SU-DHL-6 (cell line): Measurements from ENCODE around the gene LRRC1.

ENCODE experiments used
- EZH2phosphoT487 ChIP-seq: fragments of 200-600 bp; sonication (generic), shearing (Covaris generic); conservative IDR thresholded peaks from 2 replicates; pipeline ENCODE4 v1.6.1; 2018; ENCODE audit warnings: mild to moderate bottlenecking, antibody characterized with exemption, low read length, moderate library complexity, mixed read lengths
- TF ChIP-seq, protein P1 (sequence below): fragments of 200-600 bp; sonication (generic); IDR thresholded peaks from one replicate; pipeline ENCODE4 v1.5.1; 2017; ENCODE audit warnings: antibody characterized with exemption, mild to moderate bottlenecking, low read length, moderate library complexity; ENCODE audit not compliant: insufficient read depth, poor library complexity, severe bottlenecking

DNA sequence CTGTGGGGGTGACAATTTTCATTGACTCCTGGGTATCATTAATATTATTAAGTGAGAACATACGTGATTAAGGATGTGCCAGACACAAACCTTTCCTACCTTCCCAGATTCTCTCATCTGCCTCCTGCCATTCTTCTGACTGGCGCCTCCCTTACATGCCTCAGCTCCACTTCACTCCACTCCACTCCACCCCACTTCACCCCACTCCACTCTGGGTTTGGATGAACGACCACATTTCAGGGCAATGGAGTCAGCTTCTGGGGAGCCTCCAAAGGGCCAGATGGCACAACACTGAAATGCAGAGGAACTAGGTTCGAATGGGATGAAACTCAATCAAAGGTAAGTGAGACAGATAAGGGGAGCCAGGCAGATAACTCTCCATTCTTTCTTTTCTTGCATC, 40.5 kb upstream of the LRRC1 start:
- TF ChIP-seq, protein P1, sequence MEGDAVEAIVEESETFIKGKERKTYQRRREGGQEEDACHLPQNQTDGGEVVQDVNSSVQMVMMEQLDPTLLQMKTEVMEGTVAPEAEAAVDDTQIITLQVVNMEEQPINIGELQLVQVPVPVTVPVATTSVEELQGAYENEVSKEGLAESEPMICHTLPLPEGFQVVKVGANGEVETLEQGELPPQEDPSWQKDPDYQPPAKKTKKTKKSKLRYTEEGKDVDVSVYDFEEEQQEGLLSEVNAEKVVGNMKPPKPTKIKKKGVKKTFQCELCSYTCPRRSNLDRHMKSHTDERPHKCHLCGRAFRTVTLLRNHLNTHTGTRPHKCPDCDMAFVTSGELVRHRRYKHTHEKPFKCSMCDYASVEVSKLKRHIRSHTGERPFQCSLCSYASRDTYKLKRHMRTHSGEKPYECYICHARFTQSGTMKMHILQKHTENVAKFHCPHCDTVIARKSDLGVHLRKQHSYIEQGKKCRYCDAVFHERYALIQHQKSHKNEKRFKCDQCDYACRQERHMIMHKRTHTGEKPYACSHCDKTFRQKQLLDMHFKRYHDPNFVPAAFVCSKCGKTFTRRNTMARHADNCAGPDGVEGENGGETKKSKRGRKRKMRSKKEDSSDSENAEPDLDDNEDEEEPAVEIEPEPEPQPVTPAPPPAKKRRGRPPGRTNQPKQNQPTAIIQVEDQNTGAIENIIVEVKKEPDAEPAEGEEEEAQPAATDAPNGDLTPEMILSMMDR: no peak
- no peak for TF ChIP-seq EZH2phosphoT487
